OCI-LY3 (cell line): ENCODE results near the gene LYPD4.
A peak's percentile ranks its signal among the peaks of the same experiment; 100 is the strongest.

Experiments used
- H2AFZ ChIP-seq: fragments of 200-600, 300-600 bp; shearing (Covaris generic); 2 replicates; pipeline ENCODE4 v1.6.0; 2014; ENCODE audit warnings: antibody characterized with exemption, low read depth, low read length
- H3K27ac ChIP-seq: fragments of 200-600, 300-600 bp; sonication (generic); 2 replicates; pipeline ENCODE4 v1.5.1; 2014; ENCODE audit warnings: mild to moderate bottlenecking, low read length, moderate library complexity, mixed read lengths
- H3K27me3 ChIP-seq: fragments of 200-600, 300-600 bp; sonication (generic); 2 replicates; pipeline ENCODE4 v1.6.1; 2014; ENCODE audit warnings: low read depth, low read length, mixed read lengths
- H3K36me3 ChIP-seq: fragments of 200-600, 300-600 bp; sonication (generic); replicated peaks from 2 replicates; pipeline ENCODE3; 2014; ENCODE audit warnings: low read depth, low read length, mixed read lengths
- H3K4me1 ChIP-seq: fragments of 300-600, 200-600 bp; sonication (generic); 2 replicates; pipeline ENCODE4 v1.6.1; 2014; ENCODE audit warnings: low read length, mixed read lengths
- H3K4me2 ChIP-seq: fragments of 200-600, 300-600 bp; sonication (generic); 2 replicates; pipeline ENCODE4 v1.6.1; 2014; ENCODE audit warnings: low read length, mixed read lengths
- H3K4me3 ChIP-seq: fragments of 300-600, 200-600 bp; sonication (generic); 2 replicates; pipeline ENCODE4 v1.5.1; 2014; ENCODE audit warnings: antibody characterized with exemption, mild to moderate bottlenecking, low read length, moderate library complexity
- H3K79me2 ChIP-seq: fragments of 300-600, 200-600 bp; shearing (Covaris generic); 2 replicates; pipeline ENCODE4 v1.6.1; 2014; ENCODE audit warnings: mild to moderate bottlenecking, low read length, mixed read lengths
- H3K9ac ChIP-seq: fragments of 300-600, 200-600 bp; shearing (Covaris generic); 2 replicates; pipeline ENCODE4 v1.6.0; 2014; ENCODE audit warnings: mild to moderate bottlenecking, low read length, moderate library complexity
- H3K9me3 ChIP-seq: fragments of 200-600, 300-600 bp; shearing (Covaris generic); 2 replicates; pipeline ENCODE4 v1.6.1; 2014; ENCODE audit warnings: low read length, mixed read lengths; ENCODE audit not compliant: insufficient read depth
- H4K20me1 ChIP-seq: fragments of 200-600, 300-600 bp; sonication (generic); 2 replicates; pipeline ENCODE4 v1.6.1; 2016; ENCODE audit warnings: low read length, mixed read lengths; ENCODE audit not compliant: insufficient read depth
- EZH2phosphoT487 ChIP-seq: fragments of 200-600 bp; shearing (Covaris generic); IDR thresholded peaks from 2 replicates; pipeline ENCODE4 v1.6.1; 2018; ENCODE audit warnings: antibody characterized with exemption, mixed run types, low read depth
- TF ChIP-seq, protein P1 (sequence below): fragments of 200-600, 300-600 bp; sonication (generic); IDR thresholded peaks from 2 replicates; pipeline ENCODE4 v1.5.1; 2014; ENCODE audit warnings: antibody characterized with exemption, low read length, low read depth

LYPD4 gene

GRCh38 chr19:41868120-41868988 lies 23.9 kb upstream of the LYPD4 start:
- H3K4me2 ChIP-seq: no peak overlapping the region
- H3K4me1 ChIP-seq: peaks cover 69% of the 10 kb centered on the region
- peak overlapping the region; percentile 21 for H3K27ac ChIP-seq
- no peak overlapping the region for H3K9ac ChIP-seq
- H3K9me3 ChIP-seq: no peaks in the 10 kb centered on the region
- H3K27me3 ChIP-seq: no peaks in the 10 kb centered on the region
- no peak overlapping the region for H2AFZ ChIP-seq
- H3K79me2 ChIP-seq: peaks cover 54% of the 10 kb centered on the region
- H3K36me3 ChIP-seq: peaks cover 68% of the 10 kb centered on the region
- H3K4me3 ChIP-seq: no peak overlapping the region
- TF ChIP-seq, protein P1, sequence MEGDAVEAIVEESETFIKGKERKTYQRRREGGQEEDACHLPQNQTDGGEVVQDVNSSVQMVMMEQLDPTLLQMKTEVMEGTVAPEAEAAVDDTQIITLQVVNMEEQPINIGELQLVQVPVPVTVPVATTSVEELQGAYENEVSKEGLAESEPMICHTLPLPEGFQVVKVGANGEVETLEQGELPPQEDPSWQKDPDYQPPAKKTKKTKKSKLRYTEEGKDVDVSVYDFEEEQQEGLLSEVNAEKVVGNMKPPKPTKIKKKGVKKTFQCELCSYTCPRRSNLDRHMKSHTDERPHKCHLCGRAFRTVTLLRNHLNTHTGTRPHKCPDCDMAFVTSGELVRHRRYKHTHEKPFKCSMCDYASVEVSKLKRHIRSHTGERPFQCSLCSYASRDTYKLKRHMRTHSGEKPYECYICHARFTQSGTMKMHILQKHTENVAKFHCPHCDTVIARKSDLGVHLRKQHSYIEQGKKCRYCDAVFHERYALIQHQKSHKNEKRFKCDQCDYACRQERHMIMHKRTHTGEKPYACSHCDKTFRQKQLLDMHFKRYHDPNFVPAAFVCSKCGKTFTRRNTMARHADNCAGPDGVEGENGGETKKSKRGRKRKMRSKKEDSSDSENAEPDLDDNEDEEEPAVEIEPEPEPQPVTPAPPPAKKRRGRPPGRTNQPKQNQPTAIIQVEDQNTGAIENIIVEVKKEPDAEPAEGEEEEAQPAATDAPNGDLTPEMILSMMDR: no peak
- no peak for TF ChIP-seq EZH2phosphoT487
- H4K20me1 ChIP-seq: peaks cover 84% of the 10 kb centered on the region

GRCh38 chr19:41866284-41866683 lies 21.8 kb upstream of the LYPD4 start:
- H4K20me1 ChIP-seq: peaks cover 89% of the 10 kb centered on the region
- H3K4me2 ChIP-seq: peak overlapping the region; percentile 41
- peaks cover 83% of the 10 kb centered on the region for H3K4me1 ChIP-seq
- no peaks in the 10 kb centered on the region for H3K27me3 ChIP-seq
- peak overlapping the region; percentile 14; the same call in 1 of the 2 replicates for H3K4me3 ChIP-seq
- no peak for TF ChIP-seq EZH2phosphoT487
- TF ChIP-seq, protein P1: no peak
- peaks cover 75% of the 10 kb centered on the region for H3K79me2 ChIP-seq
- peak overlapping the region; percentile 43 for H3K27ac ChIP-seq
- H3K9me3 ChIP-seq: no peaks in the 10 kb centered on the region
- no peak overlapping the region for H2AFZ ChIP-seq
- peak overlapping the region; percentile 11; the same call in 1 of the 2 replicates for H3K9ac ChIP-seq
- H3K36me3 ChIP-seq: peaks cover 83% of the 10 kb centered on the region

- Histone ChIP-seq H2AFZ (no peak overlapping the region), H3K4me1 (peaks cover 71% of the 10 kb centered on the region), H4K20me1 (peaks cover 73% of the 10 kb centered on the region), H3K9ac (no peak overlapping the region), H3K36me3 (peaks cover 78% of the 10 kb centered on the region), H3K4me2 (peak overlapping the region; percentile 11; the same call in 1 of the 2 replicates), H3K4me3 (no peak overlapping the region), H3K27me3 (no peaks in the 10 kb centered on the region), H3K9me3 (no peaks in the 10 kb centered on the region), H3K79me2 (peaks cover 90% of the 10 kb centered on the region), H3K27ac (no peak overlapping the region)
- TF ChIP-seq, protein P1: no peak
- TF ChIP-seq EZH2phosphoT487: no peak
These were observed 19.9 kb upstream of the LYPD4 start for GRCh38 chr19:41864374-41864773.

DNA sequence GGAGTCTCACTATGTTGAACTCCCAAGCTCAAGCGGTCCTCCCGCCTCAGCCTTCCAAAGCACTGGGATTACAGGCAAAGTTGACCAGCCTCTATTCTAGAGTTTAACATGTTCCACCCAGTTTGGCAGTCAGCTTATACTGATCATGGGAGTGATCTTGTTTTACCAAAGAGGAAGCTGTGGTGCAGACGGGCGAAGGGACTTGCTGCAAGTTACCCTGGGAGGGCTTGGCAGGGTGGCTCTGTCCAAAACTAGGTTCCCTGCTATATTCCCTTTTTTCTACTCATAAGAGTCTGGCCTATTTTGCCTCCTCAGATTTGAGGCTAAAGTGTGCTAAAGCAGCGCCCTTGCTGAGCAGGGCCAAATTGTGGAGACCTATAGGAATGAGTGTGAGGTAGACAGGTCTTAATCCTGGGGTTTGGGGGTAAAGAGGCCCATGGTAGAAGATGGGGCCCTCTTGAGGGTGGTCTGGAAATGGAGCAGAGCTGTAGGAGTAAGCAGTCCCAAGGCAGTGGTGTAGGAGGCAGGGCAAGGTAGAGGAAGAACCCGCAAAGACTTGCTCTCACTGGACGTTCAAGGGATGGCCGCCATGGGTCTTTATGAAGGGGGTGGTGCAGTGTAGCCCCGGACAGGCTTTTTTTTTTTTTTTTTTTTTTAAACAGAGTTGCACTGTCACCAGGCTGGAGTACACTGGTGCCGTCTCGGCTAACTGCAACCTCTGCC lies 18.9 kb upstream of the LYPD4 start:
- Histone ChIP-seq H3K36me3 (peaks cover 68% of the 10 kb centered on the region), H3K4me3 (no peak overlapping the region), H4K20me1 (peaks cover 63% of the 10 kb centered on the region), H3K4me1 (peaks cover 66% of the 10 kb centered on the region), H3K27me3 (no peaks in the 10 kb centered on the region), H3K9me3 (no peaks in the 10 kb centered on the region), H3K79me2 (peaks cover 83% of the 10 kb centered on the region), H2AFZ (no peak overlapping the region), H3K4me2 (peak overlapping the region; percentile 92; the same call in 1 of the 2 replicates), H3K27ac (0 out of 2 replicates have a peak overlapping the region, but pooled peaks have one; percentile 5), H3K9ac (0 out of 2 replicates have a peak overlapping the region, but pooled peaks have one; percentile 2)
- no peak for TF ChIP-seq EZH2phosphoT487
- TF ChIP-seq, protein P1: no peak
